HepG2 (cell line): ENCODE data around the gene SMCO4. TPM values are rescaled to one million over a fixed set of nuclear protein-coding genes. Genes with fewer than 3 reads are reported as not detected.
A peak's percentile ranks its signal among the peaks of the same experiment; 100 is the strongest.

Source experiments
- ATAC-seq: fragments of 200-7000 bp; cut with Tn5 transposase; 3 replicates; pipeline ENCODE4 v1.9.1; 2020; ENCODE audit warnings: mild to moderate bottlenecking, moderate library complexity
- BruUV-seq: library from RNA; stranded (reverse); fragments of 400-500 nt; replicated peaks from 2 replicates; lab custom pipeline; 2021; lab: Mats Ljungman, UMichigan
- CTCF ChIA-PET: fragments of 300-600 bp; formaldehyde crosslinking; extraction: SDS; loops from one replicate; lab custom pipeline; 2021; ENCODE audit warnings: low total read pairs, inconsistent platforms, low intra/inter-chr PET ratio; lab: Yijun Ruan, JAX
- POLR2A ChIA-PET: fragments of 350-600 bp; sonication (Branson Sonifier 250); formaldehyde crosslinking; loops from one replicate; lab custom pipeline; 2020; ENCODE audit warnings: antibody characterized with exemption, inconsistent platforms; lab: Yijun Ruan, JAX
- DNase-seq: peaks from one replicate; pipeline ENCODE4 v3.0.0-alpha.2; 2015; ENCODE audit warnings: low spot score
- FAIRE-seq: peaks from 3 replicates; lab custom pipeline; 2011; peaks lifted over from hg19 to GRCh38; lab: Jason Lieb, UNC
- H2AFZ ChIP-seq: one replicate; pipeline ENCODE4 v1.6.1; 2011; ENCODE audit warnings: low read length, inconsistent platforms
- H3K27ac ChIP-seq: fragments of 300-600 bp; 3 replicates; pipeline ENCODE4 v1.8.0; 2011; ENCODE audit warnings: mixed run types, mild to moderate bottlenecking, mixed read lengths, low read length, inconsistent platforms; ENCODE audit not compliant: insufficient read depth; ENCODE audit errors: extremely low read length
- H3K27me3 ChIP-seq, 2 experiments: fragments of 200-600 bp in 1 of 2; 2 replicates in 1 of 2; 3 replicates in 1 of 2; pipeline versions ENCODE4 v1.6.0 to v1.8.0; 2011; ENCODE audit warnings: low read length in 2 of 2, mild to moderate bottlenecking in 2 of 2, moderate library complexity in 2 of 2, inconsistent platforms in 1 of 2; ENCODE audit not compliant: insufficient read depth in 2 of 2, control insufficient read depth in 1 of 2
- H3K36me3 ChIP-seq, 2 experiments: fragments of 200-600 bp in 1 of 2; replicated peaks in 1 of 2; 2 replicates in 1 of 2; 3 replicates in 1 of 2; pipeline versions ENCODE4 v1.5.1 to v1.8.0; 2011; ENCODE audit warnings: low read length in 2 of 2, inconsistent platforms in 1 of 2; ENCODE audit not compliant: insufficient read depth in 2 of 2, control insufficient read depth in 1 of 2
- H3K4me1 ChIP-seq: 2 replicates; pipeline ENCODE4 v1.5.1; 2012; ENCODE audit warnings: low read length, inconsistent platforms; ENCODE audit not compliant: insufficient read depth
- H3K4me2 ChIP-seq: 2 replicates; pipeline ENCODE4 v1.6.0; 2011; ENCODE audit warnings: low read depth, low read length, inconsistent platforms
- H3K4me3 ChIP-seq, 3 experiments: fragments of 200-600 bp in 1 of 3; sonication (generic), shearing (Covaris generic) in 1 of 3; replicated peaks in 1 of 3; 2 replicates each; pipeline ENCODE4 v1.5.1; 2011 to 2016; ENCODE audit warnings: low read length in 3 of 3, inconsistent platforms in 2 of 3, low read depth in 2 of 3, mild to moderate bottlenecking in 2 of 3, control low read depth in 1 of 3, mixed read lengths in 1 of 3; ENCODE audit not compliant: insufficient read depth in 1 of 3
- H3K79me2 ChIP-seq: one replicate; pipeline ENCODE4 v1.6.1; 2011; ENCODE audit warnings: low read length, inconsistent platforms; ENCODE audit not compliant: insufficient read depth
- H3K9ac ChIP-seq: 2 replicates; pipeline ENCODE4 v1.6.0; 2011; ENCODE audit warnings: mild to moderate bottlenecking, low read depth, low read length, inconsistent platforms; ENCODE audit not compliant: insufficient read depth
- H3K9me3 ChIP-seq: 2 replicates; pipeline ENCODE4 v1.5.1; 2012; ENCODE audit warnings: mild to moderate bottlenecking, low read length
- H4K20me1 ChIP-seq: 2 replicates; pipeline ENCODE4 v1.6.0; 2011; ENCODE audit warnings: inconsistent platforms, mild to moderate bottlenecking, low read length, moderate library complexity; ENCODE audit not compliant: insufficient read depth
- DNMT1 ChIP-seq: sonication (generic); formaldehyde crosslinking; IDR thresholded peaks from 2 replicates; pipeline ENCODE4 v1.5.1; 2020; ENCODE audit warnings: mild to moderate bottlenecking, missing genetic modification reagents
- FOXK2 ChIP-seq: fragments of 450-650 bp; IDR thresholded peaks from 2 replicates; pipeline ENCODE4 v1.6.1; 2016
- HNF4G ChIP-seq, 2 experiments: sonication (generic) in 1 of 2; formaldehyde crosslinking in 1 of 2; IDR thresholded peaks; 2 replicates each; pipeline versions ENCODE4 v1.4.0 to v1.6.1; 2011 to 2020; ENCODE audit warnings: borderline replicate concordance in 2 of 2, low read depth in 2 of 2, mild to moderate bottlenecking in 2 of 2, low read length in 1 of 2, missing genetic modification reagents in 1 of 2, moderate library complexity in 1 of 2
- MTA1 ChIP-seq: sonication (generic); formaldehyde crosslinking; IDR thresholded peaks from 2 replicates; pipeline ENCODE4 v1.4.0; 2020; ENCODE audit warnings: missing genetic modification reagents, mild to moderate bottlenecking, borderline replicate concordance
- TGIF2 ChIP-seq: IDR thresholded peaks from 2 replicates; pipeline ENCODE4 v1.6.1; 2016; ENCODE audit warnings: control low read depth, missing compliant biosample characterization
- ZBTB7B ChIP-seq: sonication (generic); formaldehyde crosslinking; IDR thresholded peaks from 2 replicates; pipeline ENCODE4 v1.4.0; 2020; ENCODE audit warnings: missing genetic modification reagents
- ZNF263 ChIP-seq: sonication (generic); formaldehyde crosslinking; IDR thresholded peaks from 2 replicates; pipeline ENCODE4 v1.4.0; 2020; ENCODE audit warnings: missing genetic modification reagents
- ZNF367 ChIP-seq: sonication (generic); formaldehyde crosslinking; IDR thresholded peaks from 2 replicates; pipeline ENCODE4 v1.4.0; 2020; ENCODE audit warnings: missing genetic modification reagents, borderline replicate concordance
- ZNF383 ChIP-seq: sonication (generic); formaldehyde crosslinking; IDR thresholded peaks from 2 replicates; pipeline ENCODE4 v1.4.0; 2020; ENCODE audit warnings: missing genetic modification reagents, mild to moderate bottlenecking, borderline replicate concordance
- ZNF431 ChIP-seq: sonication (generic); formaldehyde crosslinking; IDR thresholded peaks from 2 replicates; pipeline ENCODE4 v1.9.0; 2022; ENCODE audit warnings: missing genetic modification reagents, low read depth, mild to moderate bottlenecking, borderline replicate concordance
- WGBS: methylation state at CpG from one replicate; pipeline ENCODE4 v1.1.6; 2017; ENCODE audit warnings: low lambda C conversion rate; 5-methylcytosine and 5-hydroxymethylcytosine counted together
- in situ Hi-C: cut with HindIII; loops from 2 replicates; pipeline ENCODE4 v1.10.0; 2017; ENCODE audit warnings: low pct_unique_long_range_greater_than_20kb; ENCODE audit not compliant: extremely low pct_ligation_motif_present
- intact Hi-C: fragments of 100-400 bp; cut with micrococcal nuclease; formaldehyde crosslinking; loops from one replicate; pipeline ENCODE4 v1.10.0; 2022; ENCODE audit not compliant: unreplicated experiment
- polyA plus RNA-seq, 8 experiments: library from polyadenylated mRNA; depleted of rRNA in 3 of 8; stranded (reverse) in 7 of 8; unstranded in 1 of 8; fragments of >200 nt; fragmentation: Illumina TruSeq in 4 of 8; extraction: Trizol in 4 of 8; gene quantifications; 2 replicates each; pipeline versions ENCODE4 v1.2.1 to v1.2.3, GENCODE V29; 2011 to 2016; ENCODE audit warnings: low read depth in 4 of 8, missing spikeins in 1 of 8, mixed read lengths in 1 of 8; ENCODE audit not compliant: insufficient read depth in 1 of 8
- total RNA-seq, 5 experiments: library from RNA; depleted of rRNA; stranded (reverse); fragments of >200 nt; fragmentation: Illumina TruSeq; extraction: Trizol; gene quantifications; 2 replicates each; pipeline ENCODE4 v1.2.3, GENCODE V29; 2016; ENCODE audit warnings: low read depth in 1 of 5
- TF ChIP-seq, protein P1 (sequence below): sonication (generic); formaldehyde crosslinking; IDR thresholded peaks from 2 replicates; pipeline ENCODE4 v1.5.0; 2020; ENCODE audit warnings: missing genetic modification reagents, mild to moderate bottlenecking, borderline replicate concordance
- TF ChIP-seq, protein P2 (sequence below): sonication (generic); formaldehyde crosslinking; IDR thresholded peaks from 2 replicates; pipeline ENCODE4 v1.4.0; 2020; ENCODE audit warnings: mild to moderate bottlenecking, missing genetic modification reagents

SMCO4 gene
- total and polyA plus RNA-seq, 2 of the 13 experiments (the other 11 are each of a cell fraction or from before 2014, with no cell fraction given): 10.6 to 28.5 TPM

DNA sequence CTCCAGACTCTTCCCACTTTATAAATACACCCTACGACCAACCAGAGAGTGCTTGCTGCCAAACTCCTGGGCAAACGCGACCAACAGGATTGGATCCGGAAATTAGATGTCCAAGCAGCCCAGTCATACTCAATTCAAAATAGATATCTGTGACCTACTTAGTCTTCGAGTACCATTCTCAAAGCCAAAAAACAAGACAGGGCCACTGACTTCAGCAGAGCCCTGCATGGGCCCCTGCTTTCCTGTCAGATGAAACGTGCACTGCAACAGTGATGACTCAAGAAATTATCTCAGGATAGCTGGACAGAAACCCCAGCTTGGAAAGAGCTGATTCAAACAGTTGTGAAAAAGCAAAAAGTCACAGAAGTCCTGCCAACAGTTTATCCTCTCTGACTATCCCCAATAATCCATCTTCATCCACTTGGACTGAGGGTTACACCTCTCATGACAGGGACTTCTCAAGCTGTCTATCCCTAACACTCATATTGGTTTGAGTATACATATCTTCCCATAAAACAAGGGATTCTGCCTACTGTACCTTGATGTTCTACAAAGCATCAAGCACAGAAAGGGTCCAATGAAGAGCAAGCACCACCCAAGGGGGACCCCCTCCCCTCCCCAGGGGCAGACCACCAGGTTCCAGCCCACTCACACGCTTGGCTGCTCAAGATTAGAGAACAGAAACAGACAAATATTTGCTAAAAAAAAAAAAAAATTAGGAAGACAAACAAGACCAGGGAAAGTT is 17.4 kb downstream of the SMCO4 start (continued):
- TF ChIP-seq, protein P1, sequence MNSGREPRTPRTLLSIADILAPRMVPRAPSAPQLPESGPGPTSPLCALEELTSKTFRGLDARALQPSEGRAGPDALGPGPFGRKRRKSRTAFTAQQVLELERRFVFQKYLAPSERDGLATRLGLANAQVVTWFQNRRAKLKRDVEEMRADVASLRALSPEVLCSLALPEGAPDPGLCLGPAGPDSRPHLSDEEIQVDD (CRISPR knock-in tag): no peak
- TF ChIP-seq ZBTB7B: peak; percentile 56; the same call in 1 of the 2 replicates
- no peak for TF ChIP-seq ZNF383
- TF ChIP-seq ZNF431 (CRISPR knock-in tag): no peak
- no peak for TF ChIP-seq DNMT1 (CRISPR knock-in tag)
- TF ChIP-seq, protein P2, sequence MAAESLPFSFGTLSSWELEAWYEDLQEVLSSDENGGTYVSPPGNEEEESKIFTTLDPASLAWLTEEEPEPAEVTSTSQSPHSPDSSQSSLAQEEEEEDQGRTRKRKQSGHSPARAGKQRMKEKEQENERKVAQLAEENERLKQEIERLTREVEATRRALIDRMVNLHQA: no peak
- TF ChIP-seq ZNF263 (CRISPR knock-in tag): no peak
- no peak for TF ChIP-seq TGIF2 (CRISPR knock-in tag)
- no peak for TF ChIP-seq FOXK2
- TF ChIP-seq HNF4G (IDR thresholded peaks at IDR 0.05; ENCODE audit: borderline replicate concordance, low read depth, low read length): no peak
- no peak for TF ChIP-seq HNF4G (CRISPR knock-in tag; IDR thresholded peaks at IDR 0.05; ENCODE audit: borderline replicate concordance, low read depth)
- TF ChIP-seq ZNF367: no peak

DNA sequence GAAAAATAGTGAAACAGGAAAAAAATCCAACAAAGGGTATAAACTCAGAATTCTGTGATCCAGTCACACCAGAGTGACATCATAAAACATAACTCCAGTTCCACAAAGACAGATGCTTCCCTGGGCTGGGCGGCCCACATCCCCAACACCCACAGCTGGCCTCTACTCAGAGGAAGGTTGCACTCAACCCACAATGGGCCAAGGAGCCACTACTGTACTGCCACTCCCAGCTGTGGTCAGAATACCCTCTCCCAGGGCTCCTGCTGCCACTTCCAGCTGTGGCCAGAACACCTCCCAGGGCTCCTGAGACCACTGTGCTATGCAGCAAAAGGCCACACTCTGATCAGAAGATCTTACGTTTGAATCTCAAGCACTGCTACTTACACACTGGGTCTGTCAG is 18.3 kb downstream of the SMCO4 start:
- POLR2A ChIA-PET: interaction anchor here (1.5 kb wide), 1 partner anchor 18 kb away, joined by 3 read pairs; no protein-coding TSS in a partner anchor

More for the DNA sequence above, 18.3 kb downstream of the SMCO4 start:
- ATAC-seq (no peak), DNase-seq (no peak), FAIRE-seq (no peak)
- H3K79me2 ChIP-seq: peaks cover 12% of the 10 kb centered on the region
- no peaks in the 10 kb centered on the region for H3K36me3 ChIP-seq
- in situ Hi-C loops: loop anchor here (5.0 kb wide), 1 partner anchor 33 kb away; no protein-coding TSS in a partner anchor
- H2AFZ ChIP-seq: no peak overlapping the region
- H3K4me1 ChIP-seq: peaks cover 76% of the 10 kb centered on the region
- no peak overlapping the region for H3K4me2 ChIP-seq
- H3K27ac ChIP-seq: no peak overlapping the region
- intact Hi-C loops: loop anchor here (2.0 kb wide), 1 partner anchor 16 kb away; no protein-coding TSS in a partner anchor
- WGBS: 100% methylated on average over 2 of the region's 2 CpGs
- H3K9me3 ChIP-seq: no peaks in the 10 kb centered on the region
- no peak overlapping the region for H3K4me3 ChIP-seq
- H4K20me1 ChIP-seq: peaks cover 3% of the 10 kb centered on the region; the same call in 1 of the 2 replicates
- H3K9ac ChIP-seq: no peak overlapping the region
- no TSS peak for BruUV-seq
- H3K27me3 ChIP-seq: no peaks in the 10 kb centered on the region
- CTCF ChIA-PET: no interaction called here
- no peak for TF ChIP-seq MTA1 (CRISPR knock-in tag)
